OCI-LY1 (cell line): Measurements from ENCODE around the gene MRTO4.

ENCODE experiments used
- H2AFZ ChIP-seq: fragments of 200-600 bp; sonication (generic), shearing (Covaris generic); 2 replicates; pipeline ENCODE4 v1.6.0; 2014; ENCODE audit warnings: antibody characterized with exemption, mild to moderate bottlenecking, low read length
- H3F3A ChIP-seq: fragments of 200-600 bp; sonication (generic), shearing (Covaris generic); 2 replicates; pipeline ENCODE4 v1.6.0; 2014; ENCODE audit warnings: mild to moderate bottlenecking, antibody characterized with exemption, low read length, moderate library complexity; ENCODE audit not compliant: insufficient read depth
- H3K27ac ChIP-seq: fragments of 200-600 bp; sonication (generic); 2 replicates; pipeline ENCODE4 v1.5.1; 2014; ENCODE audit warnings: low read length, mixed run types, mild to moderate bottlenecking, low read depth; ENCODE audit not compliant: poor library complexity, severe bottlenecking
- H3K27me3 ChIP-seq: fragments of 200-600 bp; sonication (generic); 2 replicates; pipeline ENCODE4 v1.6.0; 2014; ENCODE audit warnings: antibody characterized with exemption, mild to moderate bottlenecking, low read length, moderate library complexity; ENCODE audit not compliant: insufficient read depth
- H3K36me3 ChIP-seq: fragments of 200-600 bp; sonication (generic); 2 replicates; pipeline ENCODE4 v1.6.1; 2014; ENCODE audit warnings: mild to moderate bottlenecking, antibody characterized with exemption, low read length, moderate library complexity, mixed read lengths; ENCODE audit not compliant: insufficient read depth
- H3K4me1 ChIP-seq: fragments of 200-600 bp; sonication (generic); 2 replicates; pipeline ENCODE4 v1.5.1; 2014; ENCODE audit warnings: mild to moderate bottlenecking, low read length, moderate library complexity; ENCODE audit not compliant: insufficient read depth, severe bottlenecking
- H3K4me2 ChIP-seq: fragments of 200-600 bp; sonication (generic), shearing (Covaris generic); 2 replicates; pipeline ENCODE4 v1.6.1; 2014; ENCODE audit warnings: low read length
- H3K4me3 ChIP-seq: fragments of 200-600 bp; sonication (generic); 2 replicates; pipeline ENCODE4 v1.5.1; 2014; ENCODE audit warnings: low read length, low read depth, mild to moderate bottlenecking, mixed read lengths; ENCODE audit not compliant: poor library complexity, severe bottlenecking
- H3K79me2 ChIP-seq: fragments of 200-600 bp; shearing (Covaris generic); 2 replicates; pipeline ENCODE4 v1.6.1; 2016; ENCODE audit warnings: mixed run types, low read length, mixed read lengths; ENCODE audit not compliant: insufficient read depth
- H3K9ac ChIP-seq: fragments of 200-600 bp; sonication (generic), shearing (Covaris generic); 2 replicates; pipeline ENCODE4 v1.6.1; 2014; ENCODE audit warnings: mild to moderate bottlenecking, low read length, mixed read lengths
- H3K9me2 ChIP-seq: fragments of 200-600 bp; sonication (generic), shearing (Covaris generic); 2 replicates; pipeline ENCODE4 v1.6.1; 2014; ENCODE audit warnings: low read depth, mild to moderate bottlenecking, low read length, mixed read lengths
- H3K9me3 ChIP-seq: fragments of 200-600 bp; shearing (Covaris generic); 2 replicates; pipeline ENCODE4 v1.6.1; 2014; ENCODE audit warnings: low read length, mixed read lengths
- H4K20me1 ChIP-seq: fragments of 200-600 bp; sonication (generic), shearing (Covaris generic); 2 replicates; pipeline ENCODE4 v1.6.0; 2016; ENCODE audit warnings: mild to moderate bottlenecking, low read length; ENCODE audit not compliant: insufficient read depth
- CTCF ChIP-seq: fragments of 200-600 bp; sonication (generic), shearing (Covaris generic); IDR thresholded peaks from 2 replicates; pipeline ENCODE4 v1.5.1; 2017; ENCODE audit warnings: mild to moderate bottlenecking, antibody characterized with exemption, low read length, moderate library complexity, mixed read lengths
- EZH2 ChIP-seq: fragments of 200-600 bp; sonication (generic), shearing (Covaris generic); IDR thresholded peaks from 2 replicates; pipeline ENCODE4 v1.8.0; 2017; ENCODE audit warnings: borderline replicate concordance, mixed run types, mild to moderate bottlenecking, antibody characterized with exemption, low read length, moderate library complexity, mixed read lengths

The MRTO4 gene

GRCh38 chr1:19204446-19205266 lies 46.9 kb upstream of the MRTO4 start:
- no peak overlapping the region for H3K4me3 ChIP-seq

GRCh38 chr1:19205403-19205802 lies 46.2 kb upstream of the MRTO4 start:
- Histone ChIP-seq H3K9me2 (no peaks in the 10 kb centered on the region), H3K4me1 (peaks cover 20% of the 10 kb centered on the region), H3K27me3 (no peaks in the 10 kb centered on the region), H3F3A (no peaks in the 10 kb centered on the region), H3K79me2 (peaks cover 90% of the 10 kb centered on the region), H3K4me2 (no peak overlapping the region), H2AFZ (no peak overlapping the region), H3K9me3 (no peaks in the 10 kb centered on the region), H4K20me1 (no peaks in the 10 kb centered on the region), H3K4me3 (no peak overlapping the region), H3K9ac (no peak overlapping the region), H3K36me3 (peaks cover 22% of the 10 kb centered on the region), H3K27ac (no peak overlapping the region)
- TF ChIP-seq EZH2 (no peak), CTCF (no peak)

More at GRCh38 chr1:19204446-19205266, 46.9 kb upstream of the MRTO4 start:
- Histone ChIP-seq H3K9me3 (no peaks in the 10 kb centered on the region), H4K20me1 (no peaks in the 10 kb centered on the region), H3K9ac (no peak overlapping the region), H3K27me3 (no peaks in the 10 kb centered on the region), H3K36me3 (peaks cover 29% of the 10 kb centered on the region), H3K27ac (no peak overlapping the region), H3K4me2 (no peak overlapping the region), H3K4me1 (peaks cover 20% of the 10 kb centered on the region), H2AFZ (no peak overlapping the region), H3F3A (no peaks in the 10 kb centered on the region), H3K9me2 (no peaks in the 10 kb centered on the region), H3K79me2 (peaks cover 87% of the 10 kb centered on the region)
- no peak for TF ChIP-seq EZH2
- TF ChIP-seq CTCF = no peak

- no peak overlapping the region for H3K27ac ChIP-seq
- peaks cover 19% of the 10 kb centered on the region for H3K36me3 ChIP-seq
- H4K20me1 ChIP-seq = no peaks in the 10 kb centered on the region
- no peaks in the 10 kb centered on the region for H3F3A ChIP-seq
- peaks cover 94% of the 10 kb centered on the region for H3K79me2 ChIP-seq
- H3K4me3 ChIP-seq = no peak overlapping the region
- TF ChIP-seq EZH2 = no peak
- TF ChIP-seq CTCF = no peak
- no peaks in the 10 kb centered on the region for H3K9me3 ChIP-seq
- H3K9ac ChIP-seq = no peak overlapping the region
- no peak overlapping the region for H2AFZ ChIP-seq
- no peaks in the 10 kb centered on the region for H3K27me3 ChIP-seq
- peaks cover 21% of the 10 kb centered on the region for H3K4me1 ChIP-seq
- H3K9me2 ChIP-seq = no peaks in the 10 kb centered on the region
- H3K4me2 ChIP-seq = no peak overlapping the region
These were observed 45.8 kb upstream of the MRTO4 start for GRCh38 chr1:19205845-19206244.
